Epidermal melanocyte (primary cell): ENCODE data around the gene FSCN2.
"Not testable (repeated sequence)": the region's sequence is repeated elsewhere in the genome, so short reads cannot be mapped to it uniquely, and the experiment has no call there.

ENCODE experiments used
- DNase-seq: peaks from one replicate; pipeline ENCODE4 v3.0.0; 2011; ENCODE audit warnings: low spot score; ENCODE audit not compliant: insufficient read length

FSCN2 gene

DNA sequence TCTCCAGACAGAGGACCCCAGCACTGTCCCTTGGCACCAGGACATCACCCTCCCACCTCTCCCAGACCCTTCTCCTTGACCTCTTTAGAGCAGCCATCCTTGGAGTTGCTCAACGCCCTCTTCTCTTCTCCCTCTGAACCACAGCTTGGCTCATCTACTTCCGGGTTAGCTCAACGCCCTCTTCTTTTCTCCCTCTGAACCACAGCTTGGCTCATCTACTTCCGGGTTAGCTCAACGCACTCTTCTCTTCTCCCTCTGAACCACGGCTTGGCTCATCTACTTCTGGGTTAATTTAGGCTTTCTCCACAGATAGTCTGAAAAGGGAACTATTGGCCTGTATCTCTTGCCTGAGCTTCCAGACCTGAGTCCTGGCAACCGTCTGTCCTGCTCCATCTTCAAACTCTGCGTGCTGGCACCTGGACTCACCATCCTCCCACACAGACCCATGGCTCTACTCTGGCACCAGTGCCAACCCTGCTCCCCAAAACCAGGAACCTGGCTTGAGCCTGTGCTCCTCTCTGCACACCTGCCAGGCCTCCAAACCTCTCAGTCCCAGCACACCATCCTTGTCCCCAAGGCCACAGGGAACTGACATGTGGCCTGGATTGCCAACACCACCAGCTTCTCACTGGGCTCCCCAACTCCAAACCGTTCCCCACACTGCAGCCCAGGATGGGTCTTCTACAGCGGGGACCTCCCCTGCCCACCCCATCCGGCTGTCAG is 49.3 kb downstream of the FSCN2 start:
- no peak for DNase-seq

- no peak for DNase-seq
Measured at GRCh38 chr17:81578038-81578441, 49.9 kb downstream of the FSCN2 start.

DNA sequence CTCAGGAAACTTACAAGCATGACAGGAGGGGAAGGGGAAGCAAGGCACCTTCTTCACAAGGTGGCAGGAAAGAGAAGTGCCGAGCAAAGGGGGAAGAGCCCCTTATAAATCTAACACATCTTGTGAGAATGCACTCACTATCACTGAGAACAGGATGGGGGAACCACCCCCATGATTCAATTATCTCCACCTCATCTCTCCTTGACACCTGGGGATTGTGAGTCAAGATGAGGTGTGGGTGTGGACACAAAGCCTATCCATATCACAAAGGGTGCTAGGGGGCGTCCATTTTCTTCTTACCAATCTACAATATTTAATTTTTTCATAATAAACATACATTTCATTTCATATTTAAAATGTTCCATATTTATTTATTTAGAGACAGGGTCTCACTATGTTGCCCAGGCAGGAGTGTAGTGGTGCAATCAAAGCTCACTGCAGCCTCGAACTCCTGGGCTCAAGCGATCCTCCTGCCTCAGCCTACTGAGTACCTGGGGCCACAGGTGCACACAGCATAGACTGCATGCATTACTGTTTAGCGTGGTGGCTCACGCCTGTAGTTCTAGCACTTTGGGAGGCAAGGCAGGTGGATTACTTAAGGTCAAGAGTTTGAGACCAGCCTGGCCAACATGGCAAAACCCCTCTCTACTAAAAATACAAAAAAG is 50.5 kb downstream of the FSCN2 start:
- DNase-seq: no peak

DNA sequence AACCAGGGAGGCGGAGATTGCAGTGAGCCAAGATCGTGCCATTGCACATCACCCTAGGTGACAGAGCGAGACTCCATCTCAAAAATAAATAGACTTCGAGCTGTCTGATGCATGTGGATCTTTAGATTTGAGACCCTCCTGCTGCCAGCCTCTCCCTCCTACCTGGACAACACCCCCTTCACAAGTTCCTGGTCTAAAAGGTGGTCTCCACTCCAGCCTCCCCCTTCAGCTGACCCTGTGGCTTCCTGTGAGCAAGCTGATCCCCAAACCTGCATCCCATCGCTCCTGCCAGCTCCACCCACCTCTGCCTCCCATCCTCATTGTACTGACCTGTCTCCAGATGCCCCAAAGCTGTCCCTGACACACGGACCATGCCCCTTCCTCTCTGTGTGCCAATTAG is 51.1 kb downstream of the FSCN2 start:
- no peak for DNase-seq

DNA sequence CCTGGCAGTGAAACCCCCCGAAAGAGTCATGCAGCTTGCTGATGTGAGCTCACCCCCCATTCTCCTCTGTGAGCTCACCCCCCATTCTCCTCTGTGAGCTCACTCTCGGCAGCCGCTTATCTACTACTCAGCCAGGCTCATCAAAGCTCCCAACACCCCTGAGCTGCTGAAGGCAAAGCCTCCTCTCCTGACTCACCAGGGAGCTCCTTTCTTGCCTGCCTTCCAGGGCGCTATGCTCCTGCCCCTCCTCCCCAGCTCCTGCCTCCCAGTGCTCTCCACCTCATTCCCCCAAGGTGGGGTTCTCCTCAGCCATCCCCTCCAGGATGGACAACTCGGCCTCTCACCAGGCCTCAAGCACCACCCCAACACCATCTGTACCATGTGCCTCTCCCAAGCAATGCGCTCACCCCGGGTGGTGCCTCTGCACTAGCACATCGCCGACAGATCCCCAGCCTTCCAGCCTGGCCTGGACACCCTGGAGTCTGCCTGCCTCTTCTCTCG is 51.7 kb downstream of the FSCN2 start:
- DNase-seq: no peak

DNA sequence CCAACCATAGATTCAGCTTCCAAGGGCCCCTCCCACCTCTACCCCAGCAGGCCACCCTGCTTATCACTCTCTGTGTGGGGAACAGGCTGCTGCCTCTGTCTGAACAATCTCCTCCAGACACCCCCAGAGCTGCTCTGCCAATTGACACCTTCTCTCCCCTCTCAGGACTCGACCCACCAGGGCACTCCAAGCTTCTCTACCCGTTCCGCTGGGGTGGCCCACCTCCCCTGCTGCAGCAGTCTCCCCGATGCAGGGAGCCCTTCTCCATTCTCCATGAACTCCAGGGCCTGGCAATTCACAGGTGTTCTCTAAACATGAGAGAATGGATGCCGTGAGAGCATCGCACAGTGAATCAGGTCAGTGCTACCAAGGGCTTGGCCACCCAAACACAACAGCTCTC is 52.3 kb downstream of the FSCN2 start:
- DNase-seq: no peak

- no peak for DNase-seq
Measured at GRCh38 chr17:81581758-81582157, 53.6 kb downstream of the FSCN2 start.

GRCh38 chr17:81582341-81582740 is 54.2 kb downstream of the FSCN2 start:
- DNase-seq: no peak

- DNase-seq: no peak
Measured at GRCh38 chr17:81582749-81583148, 54.6 kb downstream of the FSCN2 start.

DNA sequence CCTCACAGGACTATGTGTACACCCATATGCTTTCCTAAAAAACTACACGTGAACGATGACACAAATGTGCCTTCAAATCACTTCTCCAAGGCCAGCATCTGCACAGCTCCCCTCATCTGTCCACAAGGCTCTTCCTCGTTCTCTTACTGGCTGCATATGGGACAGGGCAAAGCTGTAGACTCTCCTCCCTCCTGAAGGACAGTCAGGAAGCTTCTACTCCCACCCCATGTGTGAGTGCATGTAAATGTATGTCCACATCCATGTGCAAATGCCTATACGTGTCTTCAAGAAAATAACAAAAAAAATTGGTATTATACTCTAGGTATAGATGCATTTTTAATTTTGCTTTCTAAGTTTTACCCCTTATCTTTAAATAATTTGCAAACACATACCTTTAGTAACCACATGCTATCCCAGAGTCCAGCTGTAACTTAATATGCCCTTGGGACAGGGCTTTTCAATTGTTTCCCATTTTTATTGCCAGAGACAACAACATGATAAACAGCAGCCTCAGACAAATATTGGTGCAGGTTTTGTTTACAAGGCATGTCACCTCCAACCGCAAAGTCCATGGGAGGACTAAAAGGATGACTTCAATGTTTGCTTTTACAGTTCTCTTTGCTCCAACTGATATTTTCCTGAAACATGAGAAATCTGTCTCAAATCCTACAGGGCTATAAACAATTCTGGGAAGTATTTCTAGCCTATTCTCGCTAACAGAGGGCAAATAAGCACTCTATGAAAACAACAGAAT is 55.6 kb downstream of the FSCN2 start:
- no peak for DNase-seq

GRCh38 chr17:81584771-81585170 is 56.6 kb downstream of the FSCN2 start:
- not testable (repeated sequence) for DNase-seq

DNA sequence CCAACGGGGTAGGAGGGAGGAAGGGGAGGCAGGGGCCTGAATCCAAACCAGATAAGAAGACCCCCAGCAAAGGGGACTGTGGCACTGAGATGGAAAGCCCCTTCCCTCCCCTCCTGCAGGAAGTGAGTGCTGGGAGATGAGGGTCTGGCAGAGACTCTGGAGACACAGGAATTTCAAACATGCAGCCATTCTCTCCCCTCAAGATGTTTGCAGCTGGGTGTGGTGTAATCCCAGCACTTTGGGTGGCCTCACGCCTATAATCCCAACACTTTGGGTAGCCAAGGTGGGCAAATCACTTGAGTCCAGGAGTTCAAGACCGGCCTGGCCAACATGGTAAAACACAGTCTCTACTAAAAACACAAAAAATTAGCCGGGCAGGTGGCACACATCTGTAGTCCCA is 57.9 kb downstream of the FSCN2 start:
- no peak for DNase-seq
